Measurements from ENCODE around the gene GFPT2. TPM values are rescaled to one million over a fixed set of nuclear protein-coding genes. Genes with fewer than 3 reads are reported as not detected.

The GFPT2 gene
- total RNA-seq, 1 experiment from 2014 or later: 0.82 TPM

DNA sequence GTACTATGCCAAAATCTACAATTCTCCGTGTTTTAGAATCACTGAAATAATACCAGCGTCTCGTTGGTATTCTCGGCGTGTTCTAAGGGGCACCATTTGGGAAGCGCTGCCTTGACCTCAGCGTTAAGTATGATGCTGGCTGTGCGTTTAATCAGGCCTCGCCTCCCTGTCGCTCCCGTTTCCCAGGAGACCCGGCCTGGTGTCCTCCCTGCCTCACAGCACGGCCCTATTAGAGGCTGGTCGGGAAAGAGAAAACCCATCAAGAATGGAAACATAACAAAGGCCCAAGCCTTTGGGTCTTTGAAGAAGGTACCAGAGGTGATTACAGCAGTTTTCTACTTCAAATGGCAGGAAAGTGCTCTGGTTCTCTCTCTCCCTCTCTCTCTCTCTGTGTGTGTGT lies 30.0 kb downstream of the GFPT2 start:
- no peaks in the 10 kb centered on the region for H3K4me1 ChIP-seq (ENCODE audit: insufficient read depth, low read length, poor library complexity, severe bottlenecking)
- POLR2A ChIA-PET (ENCODE audit: low non-redundant PET): no interaction called here
- DNase-seq (ENCODE audit: low spot score): no peak
- no peaks in the 10 kb centered on the region for H3K27me3 ChIP-seq (replicated peaks; ENCODE audit: insufficient read depth, low read depth, low read length, poor library complexity)
- no peaks in the 10 kb centered on the region for H3K36me3 ChIP-seq (ENCODE audit: insufficient read depth, low read length, poor library complexity, severe bottlenecking)
- TF ChIP-seq, protein P1, sequence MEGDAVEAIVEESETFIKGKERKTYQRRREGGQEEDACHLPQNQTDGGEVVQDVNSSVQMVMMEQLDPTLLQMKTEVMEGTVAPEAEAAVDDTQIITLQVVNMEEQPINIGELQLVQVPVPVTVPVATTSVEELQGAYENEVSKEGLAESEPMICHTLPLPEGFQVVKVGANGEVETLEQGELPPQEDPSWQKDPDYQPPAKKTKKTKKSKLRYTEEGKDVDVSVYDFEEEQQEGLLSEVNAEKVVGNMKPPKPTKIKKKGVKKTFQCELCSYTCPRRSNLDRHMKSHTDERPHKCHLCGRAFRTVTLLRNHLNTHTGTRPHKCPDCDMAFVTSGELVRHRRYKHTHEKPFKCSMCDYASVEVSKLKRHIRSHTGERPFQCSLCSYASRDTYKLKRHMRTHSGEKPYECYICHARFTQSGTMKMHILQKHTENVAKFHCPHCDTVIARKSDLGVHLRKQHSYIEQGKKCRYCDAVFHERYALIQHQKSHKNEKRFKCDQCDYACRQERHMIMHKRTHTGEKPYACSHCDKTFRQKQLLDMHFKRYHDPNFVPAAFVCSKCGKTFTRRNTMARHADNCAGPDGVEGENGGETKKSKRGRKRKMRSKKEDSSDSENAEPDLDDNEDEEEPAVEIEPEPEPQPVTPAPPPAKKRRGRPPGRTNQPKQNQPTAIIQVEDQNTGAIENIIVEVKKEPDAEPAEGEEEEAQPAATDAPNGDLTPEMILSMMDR (conservative IDR thresholded peaks at IDR 0.05; ENCODE audit: low read depth, low read length): no peak
- TF ChIP-seq EZH2 (IDR thresholded peaks at IDR 0.05; ENCODE audit: borderline replicate concordance, low read depth, low read length, poor library complexity, severe bottlenecking): no peak
- H3K4me3 ChIP-seq (ENCODE audit: low read depth, low read length, poor library complexity, severe bottlenecking): no peak overlapping the region
- CTCF ChIA-PET: no interaction called here
- no peaks in the 10 kb centered on the region for H3K9me3 ChIP-seq (ENCODE audit: low read depth, low read length, poor library complexity, severe bottlenecking)
- BruUV-seq (replicated peaks): no TSS peak
- H3K27ac ChIP-seq (ENCODE audit: low read depth, low read length, poor library complexity, severe bottlenecking): no peak overlapping the region
- intact Hi-C loops (cut with micrococcal nuclease; ENCODE audit: unreplicated experiment): no loop called here

GRCh38 chr5:180318456-180319089 lies 34.6 kb downstream of the GFPT2 start:
- Histone ChIP-seq H3K4me1 (ENCODE audit: insufficient read depth, low read length, poor library complexity, severe bottlenecking) (no peaks in the 10 kb centered on the region), H3K27me3 (replicated peaks; ENCODE audit: insufficient read depth, low read depth, low read length, poor library complexity) (no peaks in the 10 kb centered on the region), H3K9me3 (ENCODE audit: low read depth, low read length, poor library complexity, severe bottlenecking) (no peaks in the 10 kb centered on the region), H3K36me3 (ENCODE audit: insufficient read depth, low read length, poor library complexity, severe bottlenecking) (no peaks in the 10 kb centered on the region), H3K4me3 (ENCODE audit: low read depth, low read length, poor library complexity, severe bottlenecking) (no peak overlapping the region), H3K27ac (ENCODE audit: low read depth, low read length, poor library complexity, severe bottlenecking) (no peak overlapping the region)
- TF ChIP-seq, protein P1 (conservative IDR thresholded peaks at IDR 0.05; ENCODE audit: low read depth, low read length): no peak
- no peak for TF ChIP-seq EZH2 (IDR thresholded peaks at IDR 0.05; ENCODE audit: borderline replicate concordance, low read depth, low read length, poor library complexity, severe bottlenecking)
- intact Hi-C loops (cut with micrococcal nuclease; ENCODE audit: unreplicated experiment): loop anchor here (5.0 kb wide), 1 partner anchor 191 kb away; no protein-coding TSS in a partner anchor
- ChIA-PET CTCF (no interaction called here), POLR2A (ENCODE audit: low non-redundant PET) (no interaction called here)
- DNase-seq (ENCODE audit: low spot score): no peak
- BruUV-seq (replicated peaks): no TSS peak

GRCh38 chr5:180316586-180316985 lies 36.5 kb downstream of the GFPT2 start:
- Histone ChIP-seq H3K9me3 (ENCODE audit: low read depth, low read length, poor library complexity, severe bottlenecking) (no peaks in the 10 kb centered on the region), H3K4me1 (ENCODE audit: insufficient read depth, low read length, poor library complexity, severe bottlenecking) (no peaks in the 10 kb centered on the region), H3K4me3 (ENCODE audit: low read depth, low read length, poor library complexity, severe bottlenecking) (no peak overlapping the region), H3K27me3 (replicated peaks; ENCODE audit: insufficient read depth, low read depth, low read length, poor library complexity) (no peaks in the 10 kb centered on the region), H3K27ac (ENCODE audit: low read depth, low read length, poor library complexity, severe bottlenecking) (no peak overlapping the region), H3K36me3 (ENCODE audit: insufficient read depth, low read length, poor library complexity, severe bottlenecking) (no peaks in the 10 kb centered on the region)
- CTCF ChIA-PET: interaction anchor here (0.6 to 2.1 kb wide), 5 partner anchors 12 to 553 kb away, joined by 3 to 6 read pairs (median 3); no protein-coding TSS in a partner anchor
- BruUV-seq (replicated peaks): no TSS peak
- intact Hi-C loops (cut with micrococcal nuclease; ENCODE audit: unreplicated experiment): loop anchor here (5.0 kb wide), 1 partner anchor 189 kb away; no protein-coding TSS in a partner anchor
- no peak for DNase-seq (ENCODE audit: low spot score)
- no peak for TF ChIP-seq EZH2 (IDR thresholded peaks at IDR 0.05; ENCODE audit: borderline replicate concordance, low read depth, low read length, poor library complexity, severe bottlenecking)
- TF ChIP-seq, protein P1 (conservative IDR thresholded peaks at IDR 0.05; ENCODE audit: low read depth, low read length): no peak
- POLR2A ChIA-PET (ENCODE audit: low non-redundant PET): no interaction called here

All from A673 (cell line).